ENCODE data around the gene ST6GALNAC6.
A peak's percentile ranks its signal among the peaks of the same experiment; 100 is the strongest.

ST6GALNAC6 gene

DNA sequence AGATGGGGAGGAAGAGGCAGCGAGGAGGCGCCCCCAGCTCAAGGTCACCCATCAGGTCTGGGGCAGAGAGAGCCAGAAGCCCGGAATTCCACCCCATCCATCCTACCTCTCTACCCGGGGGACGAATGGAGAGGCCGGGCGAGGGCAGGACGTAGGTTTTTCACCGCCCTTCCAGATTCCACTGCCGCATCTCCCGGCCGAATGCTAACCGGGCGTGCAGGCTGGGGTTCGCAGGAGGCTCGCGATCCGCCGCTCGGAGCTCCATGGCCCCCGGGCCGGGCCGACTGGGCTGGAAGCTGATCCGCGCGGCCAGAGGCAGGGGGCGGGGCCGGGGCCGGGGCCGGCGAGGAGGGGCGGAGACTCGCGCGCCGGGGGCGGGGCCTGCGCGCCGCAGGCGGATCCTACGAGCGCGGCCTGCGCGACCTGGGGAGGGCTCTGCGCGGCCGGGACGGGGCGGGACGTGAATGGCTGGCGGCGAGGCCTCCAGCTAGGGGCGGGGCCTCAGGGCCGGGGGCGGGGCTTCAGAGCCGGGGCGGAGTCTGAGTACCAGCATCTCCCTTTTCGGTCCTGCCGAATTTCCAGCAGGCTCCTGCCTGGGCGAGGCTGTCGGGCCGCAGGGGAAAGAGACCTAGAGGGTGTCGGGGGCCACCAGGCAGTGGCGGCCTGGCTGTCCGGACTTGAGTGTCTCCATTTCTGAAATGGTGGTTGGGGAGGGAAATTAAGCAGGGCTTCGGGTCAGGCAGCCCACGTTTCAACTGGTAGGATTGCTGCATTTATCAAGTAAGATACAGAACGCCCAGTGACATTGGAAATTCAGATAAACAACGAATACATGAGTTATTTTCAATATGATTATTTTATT lies 17.5 kb upstream of the ST6GALNAC6 start, which contains the start of gene ST6GALNAC4:
ST6GALNAC4 (minus strand) TSS at position 322 of the 862 bp plus-strand sequence. CDS start 622 bp downstream, outside the sequence.
- peak; percentile 98 for DNase-seq (ENCODE audit: low spot score)

DNA sequence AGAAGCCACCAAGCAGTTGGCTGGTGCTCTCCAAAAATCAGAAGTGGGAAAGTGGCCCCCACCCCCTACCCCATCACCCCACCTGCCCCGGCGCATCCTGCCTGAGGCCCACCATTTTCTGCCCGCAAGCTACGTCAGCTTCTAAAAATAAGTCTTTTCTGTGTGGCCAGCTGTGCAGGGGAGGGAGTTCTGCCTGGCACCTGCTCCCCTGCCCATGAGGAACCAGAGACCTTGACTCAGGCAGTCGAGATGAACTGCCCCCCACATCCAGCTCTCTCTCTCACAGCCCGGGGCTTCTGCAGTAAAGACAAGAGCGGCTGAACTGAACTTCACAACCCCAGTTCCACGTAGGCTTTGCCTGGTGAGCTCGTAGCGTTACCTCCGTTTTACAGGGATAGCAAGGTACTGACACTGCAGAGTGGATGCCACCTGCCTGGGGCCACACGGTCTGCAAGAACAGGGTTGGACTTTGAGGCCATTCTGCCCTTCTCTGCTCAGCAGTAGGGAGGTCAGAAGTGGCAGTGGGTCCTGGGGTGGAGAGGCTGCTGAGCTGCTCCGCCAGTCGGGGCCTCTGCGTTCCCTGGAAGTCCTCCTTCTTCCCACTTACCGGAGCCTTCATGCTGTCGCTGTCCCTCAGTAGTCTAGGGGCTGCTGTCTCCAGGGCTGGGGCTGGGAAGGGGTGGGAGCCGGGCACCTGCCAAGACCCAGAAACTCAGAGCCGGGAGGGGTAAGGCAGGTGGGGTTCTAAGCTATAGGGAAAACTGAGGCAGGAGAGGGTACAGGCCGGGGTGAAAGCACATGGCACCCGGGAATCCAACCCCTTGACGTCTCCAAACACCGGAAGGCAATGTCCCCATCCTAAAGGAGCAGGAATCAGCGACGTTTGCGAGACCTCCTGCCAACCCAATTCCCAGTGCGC lies 16.7 kb upstream of the ST6GALNAC6 start:
- no peak for DNase-seq (ENCODE audit: low spot score)

DNA sequence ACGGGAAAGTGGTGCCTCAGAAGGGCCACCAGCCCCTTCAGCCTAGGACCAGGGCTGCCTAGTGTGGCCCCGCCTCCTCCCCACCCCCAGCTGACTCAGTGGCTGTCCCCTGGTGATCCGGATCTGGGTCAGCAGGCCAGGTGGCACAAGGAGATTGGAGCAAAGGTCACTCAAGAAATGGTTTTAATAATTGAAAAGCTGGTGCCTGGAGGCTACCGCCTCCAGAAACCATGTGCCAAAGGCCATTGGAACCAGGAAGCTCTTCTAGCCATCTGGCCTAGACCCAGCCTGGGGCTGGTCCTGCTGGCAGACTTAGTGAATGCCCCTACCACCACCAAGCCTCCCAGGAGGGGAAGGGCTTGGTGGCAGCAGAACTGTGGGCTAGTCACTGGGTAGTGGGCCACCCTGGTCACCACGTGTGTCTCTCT lies 15.9 kb upstream of the ST6GALNAC6 start:
- no peak for DNase-seq (ENCODE audit: low spot score)

DNA sequence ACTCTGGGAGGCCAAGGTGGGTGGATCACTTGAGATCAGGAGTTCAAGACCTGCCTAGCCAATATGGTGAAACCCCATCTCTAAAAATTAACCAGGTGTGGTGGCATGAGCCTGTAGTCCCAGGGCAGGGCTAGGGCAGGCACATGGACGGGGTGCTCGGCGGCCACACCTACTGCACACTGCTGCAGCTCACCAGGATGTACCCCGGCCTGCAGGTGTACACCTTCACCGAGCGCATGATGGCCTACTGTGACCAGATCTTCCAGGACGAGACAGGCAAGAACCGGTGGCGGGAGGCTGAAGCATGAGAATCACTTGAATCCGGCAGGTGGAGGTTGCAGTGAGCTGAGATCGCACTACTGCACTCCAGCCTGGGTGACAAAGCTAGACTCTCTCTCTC lies 14.3 kb upstream of the ST6GALNAC6 start:
- DNase-seq (ENCODE audit: low spot score) = no peak

DNA sequence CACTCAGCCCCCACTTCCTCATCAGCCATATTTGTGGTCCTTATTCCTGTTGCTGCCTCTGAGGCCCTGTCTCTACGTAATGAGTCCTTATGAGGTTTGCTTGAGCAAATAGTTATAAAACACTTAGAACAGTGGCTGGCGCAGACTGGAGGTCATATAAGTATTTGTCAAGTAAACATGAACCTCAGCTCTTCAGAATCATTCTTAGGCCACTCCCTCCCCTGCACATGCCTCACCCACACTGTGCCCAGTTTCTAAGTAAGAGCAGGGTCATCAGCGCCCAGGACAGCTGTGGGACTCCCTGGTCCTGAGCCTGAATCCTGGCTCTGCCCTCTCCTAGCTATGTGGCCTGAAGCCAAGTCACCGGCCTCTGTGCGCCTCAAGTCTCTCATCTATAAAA lies 13.5 kb upstream of the ST6GALNAC6 start:
- DNase-seq (ENCODE audit: low spot score) = no peak

DNA sequence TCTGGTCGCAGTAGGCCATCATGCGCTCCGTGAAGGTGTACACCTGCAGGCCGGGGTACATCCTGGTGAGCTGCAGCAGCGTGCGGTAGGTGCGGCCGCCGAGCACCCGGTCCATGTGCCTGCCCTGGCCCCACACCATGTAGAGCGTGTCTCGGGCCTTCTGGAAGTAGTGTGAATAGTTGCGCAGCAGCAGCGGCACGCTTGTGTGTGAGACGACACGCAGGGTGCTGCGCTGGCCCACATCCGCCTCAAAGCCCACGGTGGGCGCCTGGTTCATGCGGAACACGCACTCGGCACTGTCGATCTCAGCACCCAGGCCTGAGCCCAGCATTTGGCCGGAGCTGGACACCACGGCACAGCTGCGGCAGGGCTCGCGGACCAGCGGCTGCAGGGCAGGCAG lies 12.9 kb upstream of the ST6GALNAC6 start:
- no peak for DNase-seq (ENCODE audit: low spot score)

DNA sequence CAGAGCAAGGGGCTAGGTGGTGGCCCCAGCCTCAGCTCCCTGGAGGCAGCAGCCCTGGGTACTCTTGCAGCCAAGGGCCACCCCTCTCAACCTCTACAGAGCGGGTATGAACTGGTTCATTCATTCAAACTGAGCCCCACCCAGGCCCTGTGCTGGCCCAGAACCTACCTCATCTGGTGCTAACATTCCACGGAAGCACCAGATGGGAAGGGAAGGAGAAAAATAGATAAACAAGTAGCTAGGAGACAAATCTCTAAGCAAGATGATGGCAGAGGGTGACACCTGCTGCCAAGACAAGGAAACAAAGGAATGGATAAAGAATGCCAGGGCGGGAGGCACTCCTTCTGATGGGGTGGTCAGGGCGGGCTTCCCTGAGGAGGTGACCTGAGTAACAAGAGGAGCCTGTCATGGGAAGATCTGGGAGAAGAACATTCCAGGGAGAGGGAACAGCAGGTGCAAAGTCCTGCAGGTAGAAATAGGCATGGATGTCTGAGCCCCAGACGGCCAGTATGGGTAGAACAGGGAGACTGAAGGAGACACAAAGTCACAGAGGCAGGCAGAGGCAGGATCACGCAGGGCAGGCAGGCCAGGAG lies 11.3 kb upstream of the ST6GALNAC6 start:
- peak; percentile 61 for DNase-seq (ENCODE audit: low spot score)

DNA sequence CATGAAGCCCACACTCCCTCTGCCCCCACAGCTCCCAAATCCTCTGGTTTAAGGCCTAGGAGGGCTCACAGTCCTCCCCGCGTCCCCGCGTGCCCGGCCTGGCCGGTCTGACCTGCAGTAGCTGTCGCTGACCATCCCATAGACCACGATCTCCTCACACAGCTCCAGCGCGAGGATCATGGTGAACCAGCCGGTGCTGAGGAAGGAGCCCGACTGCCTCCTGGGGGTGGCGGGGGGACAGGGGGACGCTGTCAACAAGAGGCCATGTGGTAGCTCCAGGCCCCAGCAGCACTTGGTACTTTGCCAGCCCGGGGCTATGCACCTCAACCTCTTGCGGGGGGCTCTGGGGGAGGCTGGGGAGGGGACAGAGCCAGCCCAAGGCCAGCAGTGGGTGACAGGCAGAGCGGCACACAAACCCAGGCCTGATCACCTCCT lies 10.5 kb upstream of the ST6GALNAC6 start:
- DNase-seq (ENCODE audit: low spot score) = no peak

DNA sequence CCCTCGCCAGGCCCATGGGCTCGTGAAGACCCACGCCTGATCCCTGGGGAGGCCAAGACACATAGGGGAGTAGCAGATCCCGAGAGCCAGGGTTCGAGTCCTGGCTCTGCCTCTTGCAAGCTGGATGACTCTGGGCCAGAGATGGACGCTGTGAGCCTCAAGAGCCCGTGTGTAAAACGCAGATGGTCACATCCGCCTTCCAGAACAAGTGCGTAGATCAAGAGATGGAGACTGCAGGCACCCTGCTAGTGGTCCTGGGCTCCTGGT lies 9.2 kb upstream of the ST6GALNAC6 start:
- DNase-seq (ENCODE audit: low spot score) = no peak

DNA sequence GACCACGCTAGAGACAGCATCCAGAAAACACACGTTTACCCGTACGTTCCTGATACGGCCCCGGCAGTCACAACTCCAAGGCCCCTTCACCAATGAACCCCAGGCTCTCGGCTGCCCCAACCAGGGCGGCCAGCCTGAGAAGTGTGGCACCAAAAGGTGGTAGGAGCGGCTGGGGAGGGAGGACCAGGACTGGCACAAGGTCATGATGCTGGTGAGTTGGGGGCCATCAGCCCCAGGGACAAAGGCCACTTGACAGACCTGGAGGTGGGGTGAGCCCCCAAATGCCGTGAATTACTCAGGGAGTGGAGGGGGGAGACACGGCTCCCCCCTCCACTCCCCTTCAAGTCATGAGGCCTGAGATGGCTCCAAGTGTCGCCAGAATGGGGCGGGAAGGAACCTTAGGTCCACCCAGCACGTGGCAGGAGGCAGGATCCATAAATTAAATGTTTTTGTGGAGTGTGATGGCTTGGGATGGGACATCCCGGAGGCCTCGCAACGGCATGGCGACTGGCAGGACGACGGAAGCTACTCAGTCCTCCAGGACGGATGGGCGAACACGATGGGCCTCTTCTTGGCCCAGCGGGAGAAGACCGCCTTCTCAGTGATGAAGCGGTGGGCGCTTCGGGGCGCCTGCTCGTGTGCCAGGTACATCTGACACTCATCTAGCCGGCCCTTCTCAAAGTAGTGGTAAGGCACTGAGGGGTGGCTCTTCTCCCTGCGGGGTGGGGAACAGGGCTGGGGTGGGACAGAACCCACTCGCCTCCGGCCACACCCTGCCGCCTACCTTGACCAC lies 8.7 kb upstream of the ST6GALNAC6 start:
- DNase-seq (ENCODE audit: low spot score) = no peak

DNA sequence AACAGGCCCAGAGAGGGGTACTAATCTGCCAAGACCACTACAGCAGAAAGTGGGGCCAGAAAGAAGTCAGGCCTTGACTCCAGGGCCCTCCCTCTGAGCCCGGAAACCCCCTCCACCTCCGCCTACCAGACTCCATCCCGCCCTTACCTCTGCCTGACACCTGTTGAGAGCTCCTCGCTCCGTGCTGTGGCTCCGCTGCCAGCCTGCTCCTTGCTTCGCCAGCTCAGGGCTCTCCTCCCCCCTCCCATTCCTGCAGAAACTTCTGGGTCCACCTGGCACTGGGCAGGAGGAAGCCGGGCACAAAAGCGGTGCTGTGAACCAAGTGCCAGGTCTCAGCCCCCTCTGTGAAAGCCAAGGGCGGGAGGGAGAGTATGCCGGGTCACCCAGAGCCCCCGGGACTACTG lies 6.4 kb upstream of the ST6GALNAC6 start:
- DNase-seq (ENCODE audit: low spot score) = no peak

DNA sequence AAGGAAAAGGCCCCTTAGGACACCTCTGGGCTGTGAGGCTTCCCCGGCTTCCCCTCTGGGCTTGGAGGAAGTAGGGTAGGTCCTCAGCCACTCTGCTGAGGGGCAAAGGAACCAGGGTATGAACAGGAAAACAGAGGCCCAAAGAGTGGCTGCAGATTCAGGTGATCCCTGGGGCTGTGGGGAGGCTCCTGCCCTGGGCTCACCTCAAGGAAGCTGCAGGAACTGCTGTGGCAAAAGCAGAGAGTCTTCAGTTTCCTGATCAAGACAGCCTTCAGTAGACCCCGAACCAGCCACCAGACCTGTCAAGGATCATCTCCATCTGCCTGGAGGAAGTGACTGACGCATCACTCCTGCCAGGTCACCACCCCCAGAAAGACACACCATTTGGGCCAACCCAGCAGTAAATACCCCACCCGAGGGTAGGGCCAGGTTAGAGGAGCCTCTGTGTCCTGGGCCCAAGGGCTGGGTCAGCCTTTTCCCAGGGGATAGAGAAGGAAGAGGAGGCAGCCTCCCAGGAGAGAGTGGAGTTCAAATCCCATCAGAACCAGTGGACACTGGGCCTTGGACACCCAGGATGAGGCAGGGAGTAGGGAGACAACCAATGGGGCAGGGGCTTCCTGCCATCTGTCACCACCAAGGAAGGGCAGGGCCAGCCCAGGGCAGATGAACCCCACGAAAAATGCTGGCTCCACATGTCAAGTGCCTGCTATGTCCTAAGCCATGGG lies 5.8 kb upstream of the ST6GALNAC6 start:
- DNase-seq (ENCODE audit: low spot score) = no peak

DNA sequence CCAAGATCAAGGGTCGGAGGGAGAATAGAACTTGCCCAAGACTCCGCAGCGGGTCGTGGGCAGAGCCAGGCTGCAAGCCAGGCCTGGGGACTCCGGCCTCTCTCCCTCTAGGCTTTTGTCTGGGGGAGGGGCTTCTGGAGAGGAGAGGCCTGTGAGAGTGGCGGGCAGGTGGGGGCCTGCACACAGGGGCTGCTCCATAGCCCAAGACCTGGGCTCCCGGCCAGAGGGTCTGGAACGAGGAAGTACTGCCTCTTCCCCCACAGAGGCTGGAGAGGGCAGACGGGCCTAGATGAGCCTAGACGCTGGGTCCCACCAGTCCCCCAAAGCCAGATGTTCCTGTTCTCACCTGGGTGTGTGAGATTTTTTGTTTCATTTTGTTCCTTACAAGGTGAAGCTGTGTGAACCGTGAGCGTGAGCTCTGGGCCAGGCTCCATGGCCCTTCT lies 5.2 kb upstream of the ST6GALNAC6 start:
- DNase-seq (ENCODE audit: low spot score) = no peak

DNA sequence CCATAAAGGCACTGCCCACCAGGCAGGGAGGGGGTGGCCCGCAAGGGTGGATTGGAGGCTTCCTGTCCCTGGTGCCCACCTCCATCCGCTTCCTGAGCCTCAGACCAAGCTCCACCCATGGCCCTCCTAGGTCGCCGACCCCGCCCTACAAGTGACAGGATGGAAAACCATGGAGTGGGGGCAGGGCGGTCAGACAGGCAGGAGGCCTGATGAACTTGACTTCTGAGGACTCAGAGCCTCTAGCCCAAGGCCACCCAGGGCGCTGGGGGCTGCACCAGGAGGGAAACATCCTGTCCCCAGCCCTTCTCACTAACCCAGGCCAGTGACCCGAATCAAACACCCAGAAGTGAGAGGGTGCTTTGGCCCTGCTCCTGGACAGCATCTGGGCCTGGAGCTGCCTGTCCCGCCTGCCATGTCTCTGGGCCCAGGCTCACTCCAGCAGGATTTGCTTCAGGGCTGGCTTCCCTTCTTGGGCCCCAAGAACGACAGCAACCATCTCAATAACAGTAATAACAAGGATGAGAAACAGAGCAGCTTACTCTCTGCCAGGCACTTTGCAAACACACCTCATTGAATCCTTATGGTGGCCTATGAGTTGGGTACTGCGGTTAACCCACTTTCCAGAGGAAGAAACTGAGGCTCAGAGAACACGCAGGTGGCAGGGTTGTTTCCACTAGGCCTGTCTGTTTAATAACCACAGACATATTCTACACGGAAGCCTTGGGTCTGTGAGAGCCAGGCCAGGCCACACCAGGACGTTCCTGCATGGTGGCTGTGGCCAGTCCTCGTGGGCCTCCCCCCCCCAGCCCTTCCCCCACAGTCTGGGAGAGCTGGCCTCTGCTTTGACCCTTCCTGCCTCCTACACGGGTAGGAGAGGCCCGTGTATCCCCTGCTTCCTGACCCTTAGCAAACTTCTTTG lies 4.4 kb upstream of the ST6GALNAC6 start:
- peak; percentile 36 for DNase-seq (ENCODE audit: low spot score)

DNA sequence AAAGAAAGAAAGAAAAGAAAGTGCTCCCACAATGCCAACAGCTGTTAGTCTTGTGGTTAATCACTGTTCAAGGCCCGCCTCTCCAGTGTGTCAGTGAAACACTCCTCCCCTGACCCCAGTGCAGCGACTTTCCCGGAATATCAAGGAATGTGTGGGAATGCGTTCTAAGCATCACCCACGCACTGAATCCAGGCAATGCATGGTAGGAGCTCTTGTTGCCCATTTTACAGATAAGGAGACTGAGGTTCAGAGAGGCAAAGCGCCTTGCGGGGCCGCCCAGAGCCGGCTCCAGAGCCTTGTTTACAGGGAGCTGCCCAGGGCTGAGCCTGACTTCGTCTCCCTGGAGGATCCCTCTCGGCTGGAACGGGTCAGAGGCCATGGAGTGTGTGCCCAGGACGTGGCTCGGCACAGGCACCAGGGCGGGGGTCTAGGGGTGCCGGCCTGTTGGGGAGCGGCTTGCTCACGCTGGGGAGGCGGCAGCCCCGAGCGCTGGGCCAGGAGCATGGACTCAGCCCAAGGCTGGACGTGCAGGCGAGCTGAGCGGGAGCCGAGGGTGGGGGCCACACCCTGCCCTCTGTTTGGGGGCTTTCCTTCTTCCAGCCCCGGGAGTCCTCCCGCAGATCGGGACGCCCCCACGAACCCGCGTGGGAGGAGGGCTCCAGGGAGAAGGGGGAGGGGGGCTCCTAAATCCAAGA lies 823 bp downstream of the ST6GALNAC6 start:
- peak; percentile 82 for DNase-seq (ENCODE audit: low spot score)

DNA sequence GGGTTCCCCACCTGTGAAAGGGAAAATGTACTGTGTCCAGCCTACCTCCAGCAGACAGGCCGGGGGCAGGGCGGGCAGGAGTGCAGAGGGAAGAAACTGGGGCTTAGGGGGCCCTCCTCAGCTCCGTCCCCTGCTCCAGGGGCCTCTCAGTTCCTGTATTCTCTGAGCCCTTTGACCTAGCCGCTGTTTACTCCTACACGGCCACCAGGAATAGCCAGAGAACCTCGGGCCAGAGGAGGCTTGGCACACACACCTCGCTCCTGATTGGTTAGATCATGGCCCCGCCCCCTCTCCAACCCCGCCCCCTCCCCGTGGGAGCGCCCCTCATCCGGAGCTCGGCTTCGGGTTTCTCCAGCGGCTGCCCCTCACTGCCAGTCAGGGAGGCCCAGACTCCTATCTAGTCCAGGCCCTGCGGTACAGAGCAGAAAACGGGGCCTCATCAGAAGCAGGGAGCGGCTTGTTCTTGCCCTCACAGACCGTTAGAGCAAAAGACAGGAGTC lies 2.2 kb downstream of the ST6GALNAC6 start:
- DNase-seq (ENCODE audit: low spot score) = peak; percentile 91

DNA sequence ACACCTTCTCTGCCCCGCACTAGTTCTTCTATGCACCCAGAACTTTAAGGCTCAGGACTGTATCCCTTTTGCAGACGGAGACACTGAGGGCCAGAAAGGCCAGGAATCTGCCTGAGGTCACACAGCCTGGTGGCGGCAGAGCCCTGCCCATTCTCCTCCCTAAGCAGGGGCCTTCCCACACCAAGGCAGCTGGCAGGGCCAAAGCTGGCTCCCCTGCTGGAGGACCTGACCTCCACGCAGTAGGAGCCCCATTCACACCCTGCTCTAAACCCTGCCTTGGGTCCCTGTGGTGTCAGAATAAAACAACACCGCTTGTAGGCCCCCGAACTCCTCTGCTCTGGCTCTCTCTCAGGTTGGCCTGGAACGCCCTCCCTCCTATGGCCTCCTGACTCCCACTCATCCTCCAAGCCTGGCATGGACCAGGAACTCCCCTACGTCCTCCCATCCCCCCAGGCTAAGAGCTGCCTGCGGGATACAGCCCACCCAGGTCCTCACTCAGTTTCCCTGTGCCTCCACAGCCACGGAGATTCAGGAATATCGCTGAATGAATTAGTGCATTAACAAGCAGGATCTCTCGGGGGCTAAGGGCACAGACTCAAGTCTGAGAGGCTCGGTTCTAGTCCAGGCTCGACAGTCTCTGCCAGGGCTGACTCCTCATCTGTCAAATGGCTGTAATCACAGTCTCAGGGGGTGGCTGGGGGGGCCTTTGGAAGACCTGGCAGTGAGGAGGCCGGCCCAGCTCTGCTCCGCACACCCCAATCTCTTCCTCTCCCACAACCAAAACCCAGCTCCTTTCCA lies 2.8 kb downstream of the ST6GALNAC6 start:
- DNase-seq (ENCODE audit: low spot score) = no peak

DNA sequence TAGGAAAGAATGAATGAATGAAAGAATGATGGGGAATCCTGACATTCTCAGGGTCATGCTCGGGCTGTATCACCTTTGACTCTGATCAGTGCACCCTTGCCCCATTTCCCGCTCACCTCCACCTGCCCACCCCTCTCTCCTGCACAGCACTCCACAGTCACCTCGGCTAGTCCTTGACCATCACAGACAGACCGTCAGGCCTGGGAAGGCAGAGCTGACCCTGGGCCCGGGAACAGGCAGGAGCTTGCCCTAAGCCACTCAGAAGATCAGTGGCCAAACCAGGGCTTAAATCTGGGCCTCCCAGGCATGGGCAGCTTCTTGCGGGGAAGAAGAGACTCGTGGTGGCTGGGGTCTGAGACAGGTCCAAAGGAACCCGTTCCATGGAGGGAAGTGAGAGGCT lies 3.6 kb downstream of the ST6GALNAC6 start:
- no peak for DNase-seq (ENCODE audit: low spot score)
